ENCODE results near the gene RFC1. TPM values are rescaled to one million over a fixed set of nuclear protein-coding genes. Genes with fewer than 3 reads are reported as not detected.

The RFC1 gene
- total RNA-seq, 1 experiment from 2014 or later, result 56.8 TPM

DNA sequence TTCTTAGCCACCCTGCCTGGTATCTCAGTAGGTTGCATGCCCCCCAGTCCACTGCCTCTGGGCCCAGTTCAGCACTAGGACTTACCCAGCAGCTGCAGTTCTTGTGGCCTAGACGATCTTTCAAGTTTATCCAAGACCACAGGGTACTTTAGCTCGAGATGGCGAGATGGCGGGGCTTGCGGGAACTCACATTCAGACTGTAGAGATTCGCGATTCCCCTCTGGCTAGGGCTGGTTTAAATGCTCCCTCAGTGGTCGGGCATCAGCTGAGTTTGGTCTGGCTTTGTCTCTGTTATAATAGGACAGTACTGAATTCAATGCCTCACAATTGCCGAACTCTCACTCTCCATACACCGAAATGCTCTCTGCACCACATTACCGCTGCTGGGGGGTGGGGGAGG, 18.4 kb upstream of the RFC1 start:
- DNase-seq, result no peak
- Mint-ChIP-seq H3K27me3 (ENCODE audit: low read depth) (peaks cover 6% of the 10 kb centered on the region), H3K9me3 (no peaks in the 10 kb centered on the region), H3K27ac (no peak overlapping the region), H3K36me3 (ENCODE audit: insufficient read depth in 1 of 3, low read depth in 3 of 3) (no peaks in the 10 kb centered on the region), H3K4me1 (peaks cover 4 to 7% of the 10 kb centered on the region in 2 experiments; a peak in 3 of 4 replicates), H3K4me3 (no peak overlapping the region)
- no peak overlapping the region for H3T11ph ChIP-seq (ENCODE audit: low read length)
- WGBS (ENCODE audit: extremely low coverage, insufficient read length, low lambda C conversion rate), result no CpG with 5 or more reads among the region's 11 CpGs
- H2BK20ac ChIP-seq (ENCODE audit: low read depth, low read length, poor library complexity, severe bottlenecking), result no peak overlapping the region
- H4K20me1 ChIP-seq (ENCODE audit: control insufficient read depth, insufficient read depth, insufficient read length), result no peaks in the 10 kb centered on the region
- H3K9me3 ChIP-seq (ENCODE audit: control insufficient read depth, low read depth, low read length), result no peaks in the 10 kb centered on the region
- no peak overlapping the region for H2BK5ac ChIP-seq (ENCODE audit: insufficient read length, low read length)
- no peak overlapping the region for H2BK15ac ChIP-seq (ENCODE audit: low read depth, low read length)
- no peak overlapping the region for H2AFZ ChIP-seq (ENCODE audit: low read length)
- no peaks in the 10 kb centered on the region for H3K79me1 ChIP-seq (ENCODE audit: insufficient read depth, low read depth, low read length, poor library complexity, severe bottlenecking)
- no peak overlapping the region for H4K91ac ChIP-seq (ENCODE audit: insufficient read length, low read depth, low read length)
- no peak overlapping the region for H4K8ac ChIP-seq (replicated peaks; ENCODE audit: insufficient read length, low read depth, low read length)
- no peak overlapping the region for H3K4ac ChIP-seq (ENCODE audit: low read depth, low read length)
- H3K9ac ChIP-seq (ENCODE audit: extremely low read depth, insufficient read length, low read length), result no peak overlapping the region
- H4K5ac ChIP-seq (ENCODE audit: insufficient read length, low read depth, low read length), result no peak overlapping the region
- H3K79me2 ChIP-seq (ENCODE audit: insufficient read depth, low read length), result no peaks in the 10 kb centered on the region
- no peak overlapping the region for H3K4me2 ChIP-seq (ENCODE audit: insufficient read depth, insufficient read length, low read length)
- no peaks in the 10 kb centered on the region for H3K4me1 ChIP-seq (ENCODE audit: insufficient read depth, low read length)
- no peaks in the 10 kb centered on the region for H3K27me3 ChIP-seq (ENCODE audit: insufficient read depth, low read length)
- no peak overlapping the region for H3K18ac ChIP-seq (ENCODE audit: insufficient read length, low read depth, low read length)
- H2BK12ac ChIP-seq (ENCODE audit: insufficient read length, low read depth, low read length), result no peak overlapping the region
- no peak overlapping the region for H3K14ac ChIP-seq (ENCODE audit: insufficient read depth, low read length)
- H3K23ac ChIP-seq (ENCODE audit: insufficient read length, low read depth, low read length), result no peak overlapping the region
- no peak overlapping the region for H3K27ac ChIP-seq (ENCODE audit: insufficient read length, low read depth, low read length)
- H2BK120ac ChIP-seq (ENCODE audit: low read depth, low read length, poor library complexity, severe bottlenecking), result no peak overlapping the region
- no peak overlapping the region for H3K56ac ChIP-seq (ENCODE audit: insufficient read length, low read depth, low read length)
- H3K23me2 ChIP-seq (ENCODE audit: insufficient read length, low read depth, low read length, poor library complexity, severe bottlenecking), result no peaks in the 10 kb centered on the region
- no peak overlapping the region for H2AK5ac ChIP-seq (ENCODE audit: insufficient read length, low read length)
- TF ChIP-seq, protein P1, sequence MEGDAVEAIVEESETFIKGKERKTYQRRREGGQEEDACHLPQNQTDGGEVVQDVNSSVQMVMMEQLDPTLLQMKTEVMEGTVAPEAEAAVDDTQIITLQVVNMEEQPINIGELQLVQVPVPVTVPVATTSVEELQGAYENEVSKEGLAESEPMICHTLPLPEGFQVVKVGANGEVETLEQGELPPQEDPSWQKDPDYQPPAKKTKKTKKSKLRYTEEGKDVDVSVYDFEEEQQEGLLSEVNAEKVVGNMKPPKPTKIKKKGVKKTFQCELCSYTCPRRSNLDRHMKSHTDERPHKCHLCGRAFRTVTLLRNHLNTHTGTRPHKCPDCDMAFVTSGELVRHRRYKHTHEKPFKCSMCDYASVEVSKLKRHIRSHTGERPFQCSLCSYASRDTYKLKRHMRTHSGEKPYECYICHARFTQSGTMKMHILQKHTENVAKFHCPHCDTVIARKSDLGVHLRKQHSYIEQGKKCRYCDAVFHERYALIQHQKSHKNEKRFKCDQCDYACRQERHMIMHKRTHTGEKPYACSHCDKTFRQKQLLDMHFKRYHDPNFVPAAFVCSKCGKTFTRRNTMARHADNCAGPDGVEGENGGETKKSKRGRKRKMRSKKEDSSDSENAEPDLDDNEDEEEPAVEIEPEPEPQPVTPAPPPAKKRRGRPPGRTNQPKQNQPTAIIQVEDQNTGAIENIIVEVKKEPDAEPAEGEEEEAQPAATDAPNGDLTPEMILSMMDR (conservative IDR thresholded peaks at IDR 0.05), result no peak
